Adipocyte (in vitro differentiated cells): ENCODE data around the gene EBLN1.

Source experiments
- DNase-seq: peaks from one replicate; pipeline ENCODE4 v3.0.0-alpha.2; 2015; ENCODE audit warnings: low read depth
- H3K27me3 ChIP-seq: replicated peaks from 2 replicates; pipeline ENCODE4 v1.7.0; 2013; ENCODE audit warnings: mild to moderate bottlenecking, low read length, moderate library complexity; ENCODE audit not compliant: control insufficient read depth, insufficient read depth
- H3K36me3 ChIP-seq: 2 replicates; pipeline ENCODE4 v1.7.0; 2013; ENCODE audit warnings: low read length, mild to moderate bottlenecking, moderate library complexity; ENCODE audit not compliant: control insufficient read depth, insufficient read depth, severe bottlenecking
- H3K4me1 ChIP-seq: 2 replicates; pipeline ENCODE4 v1.7.0; 2013; ENCODE audit warnings: mild to moderate bottlenecking, low read length, moderate library complexity; ENCODE audit not compliant: control insufficient read depth, insufficient read depth
- H3K4me3 ChIP-seq: 2 replicates; pipeline ENCODE4 v1.7.0; 2013; ENCODE audit warnings: mild to moderate bottlenecking, low read length, moderate library complexity
- H3K9ac ChIP-seq: 2 replicates; pipeline ENCODE4 v1.7.0; 2013; ENCODE audit warnings: mild to moderate bottlenecking, low read length, moderate library complexity
- H3K9me3 ChIP-seq: 2 replicates; pipeline ENCODE4 v1.7.0; 2013; ENCODE audit warnings: mild to moderate bottlenecking, low read length, moderate library complexity; ENCODE audit not compliant: control insufficient read depth

EBLN1 gene

DNA sequence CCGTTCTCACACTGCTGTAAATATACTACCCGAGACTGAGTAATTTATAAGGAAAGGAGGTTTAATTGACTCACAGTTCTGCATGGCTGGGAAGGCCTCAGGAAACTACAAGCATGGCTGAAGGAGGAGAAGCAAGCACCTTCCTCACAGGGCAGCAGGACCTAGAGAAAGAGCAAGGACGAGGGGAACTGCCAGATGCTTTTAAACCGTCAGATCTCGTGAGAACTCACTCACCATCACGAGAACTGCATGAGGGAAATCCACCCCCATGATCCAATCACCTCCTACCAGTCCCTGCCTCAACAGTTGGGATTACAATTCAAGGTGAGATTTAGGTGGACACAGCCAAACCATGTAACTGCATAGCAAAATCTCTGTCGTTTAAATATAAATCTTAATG is at the start of gene EBLN1:
Gene EBLN1 (minus strand): TSS at position 174 of the 400 bp plus-strand sequence. CDS start 8,032 bp downstream, outside the sequence.
- H3K4me1 ChIP-seq: no peaks in the 10 kb centered on the region
- H3K36me3 ChIP-seq: no peaks in the 10 kb centered on the region
- H3K4me3 ChIP-seq: no peak within 1 kb of the TSS
- H3K9me3 ChIP-seq: no peaks in the 10 kb centered on the region
- H3K27me3 ChIP-seq: no peaks in the 10 kb centered on the region
- H3K9ac ChIP-seq: no peak within 1 kb of the TSS
- no peak for DNase-seq

DNA sequence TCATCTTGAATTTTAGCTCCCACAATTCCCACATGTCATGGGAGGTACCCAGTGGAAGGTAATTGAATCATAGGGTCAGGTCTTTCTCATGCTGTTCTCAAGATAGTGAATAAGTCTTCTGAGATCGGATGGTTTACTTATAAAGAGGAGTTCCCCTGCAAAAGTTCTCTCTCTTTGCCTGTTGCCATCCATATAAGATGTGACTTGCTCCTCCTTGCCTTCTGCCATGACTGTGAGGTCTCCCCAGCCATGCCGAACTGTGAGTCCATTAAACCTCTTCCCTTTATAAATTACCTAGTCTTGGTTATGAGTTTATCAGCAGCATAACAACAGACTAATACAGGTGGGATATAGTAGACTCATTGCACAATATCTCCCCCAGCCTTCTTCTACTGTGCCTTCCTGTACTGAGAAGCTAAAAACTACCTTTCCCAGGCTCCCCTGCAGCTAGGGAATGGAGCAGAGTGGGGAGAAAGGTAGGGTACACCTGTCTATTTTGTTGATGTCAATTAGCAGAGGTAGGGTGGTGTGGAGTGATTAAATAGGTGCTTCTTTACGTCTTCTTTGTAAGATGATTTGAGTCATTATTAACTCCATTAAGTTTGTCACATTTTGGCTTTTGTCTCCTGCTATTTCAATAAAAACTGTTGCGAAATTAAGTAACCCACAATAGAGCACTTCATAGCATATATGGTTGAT is 48.2 kb upstream of the EBLN1 start:
- no peaks in the 10 kb centered on the region for H3K36me3 ChIP-seq
- no peaks in the 10 kb centered on the region for H3K9me3 ChIP-seq
- no peaks in the 10 kb centered on the region for H3K27me3 ChIP-seq
- DNase-seq: no peak
- no peaks in the 10 kb centered on the region for H3K4me1 ChIP-seq
- no peak overlapping the region for H3K4me3 ChIP-seq
- H3K9ac ChIP-seq: no peak overlapping the region

GRCh38 chr10:22263106-22263505 is 45.3 kb upstream of the EBLN1 start:
- peaks cover 3% of the 10 kb centered on the region for H3K27me3 ChIP-seq
- H3K4me3 ChIP-seq: no peak overlapping the region
- H3K9ac ChIP-seq: no peak overlapping the region
- DNase-seq: no peak
- H3K9me3 ChIP-seq: no peaks in the 10 kb centered on the region
- H3K4me1 ChIP-seq: no peaks in the 10 kb centered on the region
- no peaks in the 10 kb centered on the region for H3K36me3 ChIP-seq

GRCh38 chr10:22259280-22259679 is 41.5 kb upstream of the EBLN1 start:
- Histone ChIP-seq H3K27me3 (peaks cover 3% of the 10 kb centered on the region), H3K9me3 (no peaks in the 10 kb centered on the region), H3K4me3 (no peak overlapping the region), H3K9ac (no peak overlapping the region), H3K36me3 (no peaks in the 10 kb centered on the region), H3K4me1 (no peaks in the 10 kb centered on the region)
- no peak for DNase-seq

GRCh38 chr10:22258471-22258870 is 40.7 kb upstream of the EBLN1 start:
- Histone ChIP-seq H3K36me3 (no peaks in the 10 kb centered on the region), H3K4me1 (no peaks in the 10 kb centered on the region), H3K4me3 (no peak overlapping the region), H3K9ac (no peak overlapping the region), H3K9me3 (no peaks in the 10 kb centered on the region), H3K27me3 (peaks cover 3% of the 10 kb centered on the region)
- no peak for DNase-seq

DNA sequence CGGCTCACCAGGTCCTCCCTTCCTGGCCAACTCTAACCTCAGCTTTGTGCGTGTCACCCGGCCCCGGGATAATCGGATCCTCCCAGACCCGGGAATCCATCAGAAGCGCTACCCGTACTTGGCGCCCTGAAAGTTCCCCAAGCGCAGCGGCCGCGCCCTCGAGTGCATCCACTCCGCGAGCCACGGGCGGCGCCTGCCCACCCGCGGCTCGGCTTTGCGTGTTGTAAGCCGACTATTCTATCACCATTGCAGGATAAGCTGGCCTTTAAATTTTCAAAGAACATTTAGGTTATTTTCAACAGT is 35.7 kb upstream of the EBLN1 start:
- Histone ChIP-seq H3K4me1 (peaks cover 3% of the 10 kb centered on the region), H3K27me3 (peaks cover 2% of the 10 kb centered on the region), H3K36me3 (no peaks in the 10 kb centered on the region), H3K4me3 (peak overlapping the region; percentile 93), H3K9me3 (no peaks in the 10 kb centered on the region), H3K9ac (peak overlapping the region; percentile 98)
- DNase-seq: no peak

GRCh38 chr10:22252801-22253579 is 35.2 kb upstream of the EBLN1 start:
- DNase-seq: no peak
- Histone ChIP-seq H3K9me3 (no peaks in the 10 kb centered on the region), H3K4me3 (peak overlapping the region; percentile 93), H3K36me3 (no peaks in the 10 kb centered on the region), H3K4me1 (peaks cover 3% of the 10 kb centered on the region), H3K27me3 (no peaks in the 10 kb centered on the region), H3K9ac (peak overlapping the region; percentile 98)

GRCh38 chr10:22252224-22252800 is 34.5 kb upstream of the EBLN1 start:
- peak; percentile 45 for DNase-seq
- H3K36me3 ChIP-seq: no peaks in the 10 kb centered on the region
- H3K4me1 ChIP-seq: peaks cover 7% of the 10 kb centered on the region
- no peaks in the 10 kb centered on the region for H3K9me3 ChIP-seq
- H3K9ac ChIP-seq: peak overlapping the region; percentile 98
- H3K4me3 ChIP-seq: peak overlapping the region; percentile 93
- H3K27me3 ChIP-seq: no peaks in the 10 kb centered on the region

GRCh38 chr10:22251751-22252223 is 34.0 kb upstream of the EBLN1 start:
- Histone ChIP-seq H3K36me3 (no peaks in the 10 kb centered on the region), H3K9ac (peak overlapping the region; percentile 98), H3K9me3 (no peaks in the 10 kb centered on the region), H3K27me3 (no peaks in the 10 kb centered on the region), H3K4me1 (peaks cover 12% of the 10 kb centered on the region), H3K4me3 (peak overlapping the region; percentile 93)
- peak; percentile 74 for DNase-seq

- H3K4me3 ChIP-seq: peak overlapping the region; percentile 93
- H3K9ac ChIP-seq: peak overlapping the region; percentile 98
- H3K4me1 ChIP-seq: peaks cover 17% of the 10 kb centered on the region
- H3K9me3 ChIP-seq: no peaks in the 10 kb centered on the region
- no peaks in the 10 kb centered on the region for H3K36me3 ChIP-seq
- no peaks in the 10 kb centered on the region for H3K27me3 ChIP-seq
- DNase-seq: peak; percentile 44
These were observed 33.3 kb upstream of the EBLN1 start for GRCh38 chr10:22250897-22251660.

DNA sequence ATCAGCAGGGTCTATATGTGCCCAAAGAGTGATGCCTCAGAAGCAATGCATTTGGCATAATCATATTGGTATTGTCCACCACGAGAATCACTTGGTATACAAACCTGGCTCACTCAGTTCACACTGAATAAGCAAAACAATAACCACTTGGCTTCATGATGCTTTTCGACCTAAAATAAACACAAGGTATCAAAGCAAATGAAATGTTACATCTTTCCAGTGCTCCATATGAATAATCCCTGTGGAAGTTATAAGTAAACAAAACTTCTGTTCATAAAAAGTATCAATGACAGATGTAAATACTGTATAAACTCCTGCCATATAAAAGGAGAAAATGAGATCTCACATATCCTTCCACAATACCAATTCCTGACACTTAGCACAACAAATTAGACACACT is 29.8 kb upstream of the EBLN1 start:
- Histone ChIP-seq H3K4me1 (peaks cover 22% of the 10 kb centered on the region), H3K27me3 (no peaks in the 10 kb centered on the region), H3K9ac (peak overlapping the region; percentile 43), H3K9me3 (no peaks in the 10 kb centered on the region), H3K36me3 (no peaks in the 10 kb centered on the region), H3K4me3 (no peak overlapping the region)
- DNase-seq: no peak
